ENCODE results near the gene FOXP4.
A peak's percentile ranks its signal among the peaks of the same experiment; 100 is the strongest.

FOXP4 gene

DNA sequence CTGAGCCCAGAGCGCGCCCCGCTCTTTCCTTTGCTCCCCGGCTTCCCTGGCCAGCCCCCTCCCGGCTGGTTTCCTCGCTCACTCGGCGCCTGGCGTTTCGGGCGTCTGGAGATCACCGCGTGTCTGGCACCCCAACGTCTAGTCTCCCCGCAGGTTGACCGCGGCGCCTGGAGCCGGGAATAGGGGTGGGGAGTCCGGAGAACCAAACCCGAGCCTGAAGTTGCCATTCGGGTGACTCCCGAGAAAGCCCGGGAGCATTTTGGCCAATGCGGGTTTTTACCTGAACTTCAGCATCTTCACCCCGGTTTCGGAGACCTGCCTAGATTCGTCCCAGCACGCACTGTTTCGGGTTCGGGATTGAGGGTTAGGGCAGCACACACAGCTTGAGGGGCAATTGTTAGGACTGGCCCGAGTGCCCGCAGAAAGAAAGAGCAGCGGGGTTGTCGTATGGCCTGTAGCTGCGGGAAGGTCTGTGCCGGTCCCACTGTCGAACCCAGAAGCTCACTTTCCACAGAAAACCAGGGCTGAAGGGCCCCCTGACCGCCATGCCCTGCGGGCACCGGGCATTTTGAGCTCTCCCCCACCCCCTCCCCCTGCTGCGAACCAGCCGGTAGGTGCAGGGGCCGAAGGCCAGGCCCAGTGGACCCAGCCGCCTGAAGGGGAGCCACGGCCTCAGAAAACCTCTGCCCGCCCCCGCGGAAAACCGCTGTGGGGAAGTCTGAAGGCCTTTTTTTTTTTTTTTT lies 2.1 kb downstream of the FOXP4 start:
- peak; percentile 61 for DNase-seq (ENCODE audit: low spot score)

GRCh38 chr6:41548841-41549642 lies 2.9 kb downstream of the FOXP4 start:
- peaks cover 59% of the 10 kb centered on the region for H3K27me3 Mint-ChIP-seq (ENCODE audit: low read depth)
- no peaks in the 10 kb centered on the region for H3K9me3 Mint-ChIP-seq
- DNase-seq (ENCODE audit: low spot score), result no peak
- peaks cover 5% of the 10 kb centered on the region for H3K36me3 Mint-ChIP-seq (ENCODE audit: low read depth)
- no peak overlapping the region for H3K27ac Mint-ChIP-seq
- H3K4me1 Mint-ChIP-seq (ENCODE audit: low read depth), result peaks cover 14% of the 10 kb centered on the region
- H3K4me3 Mint-ChIP-seq, result peak overlapping the region; percentile 48

More for the DNA sequence above, 2.1 kb downstream of the FOXP4 start:
- H3K9me3 Mint-ChIP-seq, result no peaks in the 10 kb centered on the region
- H3K36me3 Mint-ChIP-seq (ENCODE audit: low read depth), result peaks cover 5% of the 10 kb centered on the region
- H3K4me3 Mint-ChIP-seq, result peak overlapping the region; percentile 88
- H3K4me1 Mint-ChIP-seq (ENCODE audit: low read depth), result peaks cover 14% of the 10 kb centered on the region
- H3K27me3 Mint-ChIP-seq (ENCODE audit: low read depth), result peaks cover 66% of the 10 kb centered on the region
- H3K27ac Mint-ChIP-seq, result no peak overlapping the region

GRCh38 chr6:41549673-41550072 lies 3.5 kb downstream of the FOXP4 start:
- no peak overlapping the region for H3K27ac Mint-ChIP-seq
- H3K27me3 Mint-ChIP-seq (ENCODE audit: low read depth), result peaks cover 53% of the 10 kb centered on the region
- no peaks in the 10 kb centered on the region for H3K9me3 Mint-ChIP-seq
- peaks cover 14% of the 10 kb centered on the region for H3K4me1 Mint-ChIP-seq (ENCODE audit: low read depth)
- DNase-seq (ENCODE audit: low spot score), result no peak
- peaks cover 5% of the 10 kb centered on the region for H3K36me3 Mint-ChIP-seq (ENCODE audit: low read depth)
- H3K4me3 Mint-ChIP-seq, result no peak overlapping the region

DNA sequence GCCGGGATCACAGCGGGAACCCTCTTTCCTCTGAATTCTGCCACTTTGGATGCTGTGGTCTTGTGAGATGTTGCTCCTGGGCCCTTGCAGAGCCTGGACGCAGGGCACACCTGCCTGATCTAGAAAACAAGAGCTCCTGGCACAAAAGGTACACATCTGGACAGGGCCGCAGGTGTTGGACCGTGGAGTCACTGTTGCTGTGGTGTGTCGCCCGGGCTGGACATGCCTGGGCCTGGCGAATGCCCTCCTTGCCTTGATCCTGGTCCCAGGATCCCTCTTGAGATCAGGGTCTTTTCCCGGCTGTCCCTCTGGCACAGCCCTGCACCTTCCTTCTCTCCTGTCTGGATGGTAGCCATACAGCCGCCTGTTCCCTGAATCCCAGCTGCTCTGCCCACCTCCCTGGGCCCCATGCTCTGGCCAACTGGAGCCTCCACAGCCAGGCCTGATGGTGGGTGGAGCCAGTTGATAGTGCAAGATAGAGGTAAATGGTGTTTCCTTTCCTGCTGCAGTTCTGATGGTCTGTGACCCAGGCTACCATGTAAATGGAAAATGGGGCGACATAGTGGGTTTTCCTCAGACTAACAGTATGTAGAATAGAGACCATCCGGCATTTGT lies 5.0 kb downstream of the FOXP4 start:
- Mint-ChIP-seq H3K36me3 (ENCODE audit: low read depth) (peaks cover 5% of the 10 kb centered on the region), H3K4me3 (no peak overlapping the region), H3K4me1 (ENCODE audit: low read depth) (peaks cover 9% of the 10 kb centered on the region), H3K27me3 (ENCODE audit: low read depth) (peaks cover 43% of the 10 kb centered on the region), H3K9me3 (no peaks in the 10 kb centered on the region), H3K27ac (no peak overlapping the region)
- no peak for DNase-seq (ENCODE audit: low spot score)

- Mint-ChIP-seq H3K4me1 (ENCODE audit: low read depth) (peaks cover 9% of the 10 kb centered on the region), H3K27me3 (ENCODE audit: low read depth) (peaks cover 45% of the 10 kb centered on the region), H3K9me3 (no peaks in the 10 kb centered on the region), H3K4me3 (no peak overlapping the region), H3K27ac (no peak overlapping the region), H3K36me3 (ENCODE audit: low read depth) (peaks cover 5% of the 10 kb centered on the region)
- DNase-seq (ENCODE audit: low spot score), result no peak
These were observed 5.7 kb downstream of the FOXP4 start for GRCh38 chr6:41551857-41552256.

- Mint-ChIP-seq H3K36me3 (ENCODE audit: low read depth) (peaks cover 5% of the 10 kb centered on the region), H3K9me3 (no peaks in the 10 kb centered on the region), H3K4me3 (no peak overlapping the region), H3K4me1 (ENCODE audit: low read depth) (peaks cover 7% of the 10 kb centered on the region), H3K27me3 (ENCODE audit: low read depth) (peaks cover 49% of the 10 kb centered on the region), H3K27ac (no peak overlapping the region)
- DNase-seq (ENCODE audit: low spot score), result no peak
These were observed 6.5 kb downstream of the FOXP4 start for GRCh38 chr6:41552723-41553122.

GRCh38 chr6:41553405-41553999 lies 7.3 kb downstream of the FOXP4 start:
- Mint-ChIP-seq H3K4me1 (ENCODE audit: low read depth) (peaks cover 3% of the 10 kb centered on the region), H3K36me3 (ENCODE audit: low read depth) (peaks cover 5% of the 10 kb centered on the region), H3K27me3 (ENCODE audit: low read depth) (peaks cover 47% of the 10 kb centered on the region), H3K27ac (no peak overlapping the region), H3K9me3 (no peaks in the 10 kb centered on the region), H3K4me3 (no peak overlapping the region)
- no peak for DNase-seq (ENCODE audit: low spot score)

GRCh38 chr6:41555326-41556300 lies 9.4 kb downstream of the FOXP4 start:
- peaks cover 5% of the 10 kb centered on the region for H3K36me3 Mint-ChIP-seq (ENCODE audit: low read depth)
- no peaks in the 10 kb centered on the region for H3K9me3 Mint-ChIP-seq
- H3K27me3 Mint-ChIP-seq (ENCODE audit: low read depth), result peaks cover 37% of the 10 kb centered on the region
- peaks cover 7% of the 10 kb centered on the region for H3K4me1 Mint-ChIP-seq (ENCODE audit: low read depth)
- no peak for DNase-seq (ENCODE audit: low spot score)
- H3K27ac Mint-ChIP-seq, result no peak overlapping the region
- H3K4me3 Mint-ChIP-seq, result no peak overlapping the region

GRCh38 chr6:41557335-41557734 lies 11.2 kb downstream of the FOXP4 start:
- Mint-ChIP-seq H3K27me3 (ENCODE audit: low read depth) (peaks cover 31% of the 10 kb centered on the region), H3K36me3 (ENCODE audit: low read depth) (no peaks in the 10 kb centered on the region), H3K27ac (no peak overlapping the region), H3K4me1 (ENCODE audit: low read depth) (peaks cover 16% of the 10 kb centered on the region), H3K4me3 (no peak overlapping the region), H3K9me3 (no peaks in the 10 kb centered on the region)
- DNase-seq (ENCODE audit: low spot score), result no peak

DNA sequence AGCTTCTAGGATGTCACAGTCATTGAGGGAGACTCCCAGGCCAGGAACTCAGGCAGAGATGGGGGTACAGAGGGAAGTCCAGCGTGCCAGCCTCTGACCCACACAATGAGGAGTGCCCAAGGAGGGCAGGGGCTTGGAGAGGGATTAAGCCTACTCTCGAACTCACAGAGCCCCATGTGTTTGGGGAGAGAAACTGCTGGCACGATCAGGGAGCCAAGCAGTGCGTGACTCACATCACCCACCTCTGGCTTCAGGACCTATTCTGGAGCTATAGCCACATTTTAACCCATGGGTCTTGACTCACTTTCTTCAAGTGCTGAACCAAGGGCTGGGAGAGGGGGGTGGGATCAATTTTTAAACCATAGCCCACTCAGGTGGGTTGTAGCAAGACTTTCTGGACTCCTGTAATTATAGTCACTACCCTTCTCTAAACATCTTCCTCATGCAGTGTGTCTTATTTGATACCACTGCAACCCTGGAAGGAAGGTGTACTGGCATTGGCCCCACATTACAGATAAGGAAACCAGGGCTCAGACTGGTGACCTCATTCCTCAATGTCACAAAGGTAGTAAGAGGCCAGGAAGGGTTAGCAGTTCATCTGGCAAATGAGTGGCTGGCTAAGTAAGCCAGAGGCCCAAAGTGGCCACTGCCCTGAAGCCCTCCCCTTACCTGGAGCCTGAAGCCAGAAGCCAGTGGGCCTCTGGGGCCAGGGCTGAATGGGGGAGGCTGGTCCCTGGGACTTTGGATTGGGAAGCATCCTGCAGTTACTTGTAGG lies 12.0 kb downstream of the FOXP4 start:
- H3K4me1 Mint-ChIP-seq (ENCODE audit: low read depth), result peaks cover 17% of the 10 kb centered on the region
- DNase-seq (ENCODE audit: low spot score), result no peak
- no peaks in the 10 kb centered on the region for H3K36me3 Mint-ChIP-seq (ENCODE audit: low read depth)
- peaks cover 37% of the 10 kb centered on the region for H3K27me3 Mint-ChIP-seq (ENCODE audit: low read depth)
- no peaks in the 10 kb centered on the region for H3K9me3 Mint-ChIP-seq
- no peak overlapping the region for H3K27ac Mint-ChIP-seq
- H3K4me3 Mint-ChIP-seq, result no peak overlapping the region

GRCh38 chr6:41559655-41560427 lies 13.7 kb downstream of the FOXP4 start:
- Mint-ChIP-seq H3K4me1 (ENCODE audit: low read depth) (peaks cover 17% of the 10 kb centered on the region), H3K9me3 (no peaks in the 10 kb centered on the region), H3K4me3 (peak overlapping the region; percentile 84), H3K36me3 (ENCODE audit: low read depth) (no peaks in the 10 kb centered on the region), H3K27me3 (ENCODE audit: low read depth) (peaks cover 43% of the 10 kb centered on the region), H3K27ac (no peak overlapping the region)
- DNase-seq (ENCODE audit: low spot score), result no peak

All from T-helper 2 cell treated with Interferon-gamma antibody and Interleukin-4, amounts not matched to agents 5 μg/mL and 100 μg/mL, for 36 hours (primary cell).